ENCODE data around the gene TRIM50.

TRIM50 gene

GRCh38 chr7:73354821-73355220 lies 26.9 kb upstream of the TRIM50 start:
- TF ChIP-seq, protein P1, sequence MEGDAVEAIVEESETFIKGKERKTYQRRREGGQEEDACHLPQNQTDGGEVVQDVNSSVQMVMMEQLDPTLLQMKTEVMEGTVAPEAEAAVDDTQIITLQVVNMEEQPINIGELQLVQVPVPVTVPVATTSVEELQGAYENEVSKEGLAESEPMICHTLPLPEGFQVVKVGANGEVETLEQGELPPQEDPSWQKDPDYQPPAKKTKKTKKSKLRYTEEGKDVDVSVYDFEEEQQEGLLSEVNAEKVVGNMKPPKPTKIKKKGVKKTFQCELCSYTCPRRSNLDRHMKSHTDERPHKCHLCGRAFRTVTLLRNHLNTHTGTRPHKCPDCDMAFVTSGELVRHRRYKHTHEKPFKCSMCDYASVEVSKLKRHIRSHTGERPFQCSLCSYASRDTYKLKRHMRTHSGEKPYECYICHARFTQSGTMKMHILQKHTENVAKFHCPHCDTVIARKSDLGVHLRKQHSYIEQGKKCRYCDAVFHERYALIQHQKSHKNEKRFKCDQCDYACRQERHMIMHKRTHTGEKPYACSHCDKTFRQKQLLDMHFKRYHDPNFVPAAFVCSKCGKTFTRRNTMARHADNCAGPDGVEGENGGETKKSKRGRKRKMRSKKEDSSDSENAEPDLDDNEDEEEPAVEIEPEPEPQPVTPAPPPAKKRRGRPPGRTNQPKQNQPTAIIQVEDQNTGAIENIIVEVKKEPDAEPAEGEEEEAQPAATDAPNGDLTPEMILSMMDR (IDR thresholded peaks at IDR 0.05) = no peak
- TF ChIP-seq ZFX (IDR thresholded peaks at IDR 0.05; ENCODE audit: borderline replicate concordance) = no peak
- no peak overlapping the region for H3K27ac ChIP-seq

DNA sequence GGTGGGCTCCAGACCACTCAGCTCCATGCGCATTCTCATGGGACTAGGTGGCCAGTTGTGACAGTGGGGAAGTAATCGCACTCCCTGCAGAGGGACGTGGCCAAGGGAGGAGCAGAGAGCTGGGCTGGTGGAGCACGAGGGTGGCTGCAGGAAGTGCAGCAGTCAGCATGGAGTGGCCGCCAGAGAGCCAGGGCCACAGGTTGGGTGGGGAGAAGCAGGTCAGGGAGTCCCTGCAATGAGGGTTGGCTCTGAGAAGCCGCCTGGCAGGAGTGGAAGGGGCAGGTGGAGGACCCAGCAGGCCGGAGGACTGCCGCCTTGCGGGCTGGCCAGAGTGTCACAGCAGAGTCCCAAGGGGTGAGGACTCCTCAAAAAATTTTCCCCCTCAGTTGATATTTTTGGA lies 26.3 kb upstream of the TRIM50 start:
- no peak overlapping the region for H3K27ac ChIP-seq
- TF ChIP-seq, protein P1 (IDR thresholded peaks at IDR 0.05) = no peak
- TF ChIP-seq ZFX (IDR thresholded peaks at IDR 0.05; ENCODE audit: borderline replicate concordance) = no peak

- no peak overlapping the region for H3K27ac ChIP-seq
These were observed 25.4 kb upstream of the TRIM50 start for GRCh38 chr7:73353243-73353642.

GRCh38 chr7:73352784-73353183 lies 24.9 kb upstream of the TRIM50 start:
- no peak overlapping the region for H3K27ac ChIP-seq
- TF ChIP-seq ZFX (IDR thresholded peaks at IDR 0.05; ENCODE audit: borderline replicate concordance) = no peak
- TF ChIP-seq, protein P1 (IDR thresholded peaks at IDR 0.05) = no peak

More at GRCh38 chr7:73353243-73353642, 25.4 kb upstream of the TRIM50 start:
- TF ChIP-seq ZFX (IDR thresholded peaks at IDR 0.05; ENCODE audit: borderline replicate concordance) = no peak
- TF ChIP-seq, protein P1 (IDR thresholded peaks at IDR 0.05) = no peak

- no peak overlapping the region for H3K27ac ChIP-seq
- TF ChIP-seq ZFX (IDR thresholded peaks at IDR 0.05; ENCODE audit: borderline replicate concordance) = no peak
- TF ChIP-seq, protein P1 (IDR thresholded peaks at IDR 0.05) = no peak
These were observed 23.7 kb upstream of the TRIM50 start for GRCh38 chr7:73351447-73352167.

DNA sequence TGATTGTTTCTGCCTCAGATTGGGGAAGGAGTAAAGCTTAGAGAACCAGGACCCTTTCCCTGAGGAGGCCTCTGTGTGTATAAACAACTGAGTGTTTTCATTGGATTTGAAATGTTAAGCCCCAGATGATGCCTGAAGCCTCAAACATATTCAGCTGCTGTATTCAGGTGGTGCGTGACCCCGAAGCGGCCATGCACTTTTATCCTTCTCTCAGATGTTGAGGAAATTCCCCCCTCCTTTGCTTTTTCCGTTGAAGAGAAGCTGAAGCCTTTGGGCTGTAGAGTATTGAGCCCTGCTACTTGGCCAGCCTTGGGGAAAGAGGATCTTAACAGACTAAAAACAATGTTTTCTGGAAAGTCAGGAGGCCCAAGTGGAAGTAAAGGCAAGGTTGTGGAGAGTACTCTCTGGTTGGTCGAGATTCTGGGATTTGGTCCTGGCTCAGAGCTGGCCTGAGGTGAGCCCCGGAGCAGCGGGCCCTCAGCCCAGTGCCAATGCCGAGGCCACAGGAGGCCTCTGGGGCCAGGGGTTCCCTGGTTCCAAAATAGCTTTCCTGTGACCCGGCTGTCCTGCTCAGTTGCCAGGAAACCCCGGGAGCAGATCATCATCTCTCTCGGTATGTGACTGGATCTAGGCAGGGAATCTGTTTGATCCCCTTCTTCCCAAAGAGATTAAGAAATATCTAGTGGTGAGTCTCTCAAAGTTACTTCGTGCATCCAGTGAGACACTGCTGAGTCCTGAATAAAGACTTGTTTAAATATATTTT lies 22.6 kb upstream of the TRIM50 start:
- TF ChIP-seq ZFX (IDR thresholded peaks at IDR 0.05; ENCODE audit: borderline replicate concordance) = no peak
- TF ChIP-seq, protein P1 (IDR thresholded peaks at IDR 0.05) = no peak
- no peak overlapping the region for H3K27ac ChIP-seq

DNA sequence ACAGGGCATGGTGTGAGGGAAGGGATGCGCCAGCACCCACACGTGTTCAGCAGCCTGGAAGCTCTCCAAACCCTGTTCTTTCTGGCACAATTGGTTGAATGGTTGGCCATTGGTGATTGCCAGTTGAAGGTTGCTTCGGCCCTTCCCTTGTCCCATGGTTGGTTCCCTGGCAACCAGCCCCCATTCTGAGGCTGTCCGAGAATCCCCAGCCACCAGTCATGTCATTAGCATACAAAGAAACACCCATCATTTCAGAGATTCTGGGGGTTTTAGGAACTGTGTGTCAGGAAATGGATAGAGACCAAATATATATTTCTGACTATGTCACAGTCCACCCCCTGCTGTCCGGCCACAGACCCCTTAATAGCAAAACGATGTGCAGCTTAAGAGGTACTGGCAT lies 21.9 kb upstream of the TRIM50 start:
- H3K27ac ChIP-seq = no peak overlapping the region
- no peak for TF ChIP-seq ZFX (IDR thresholded peaks at IDR 0.05; ENCODE audit: borderline replicate concordance)
- TF ChIP-seq, protein P1 (IDR thresholded peaks at IDR 0.05) = no peak
